T-helper 9 cell (primary cell): ENCODE measurements around the gene SPAG9.

Experiments
- DNase-seq: peaks from one replicate; pipeline ENCODE4 v3.0.0-alpha.2; 2020

The SPAG9 gene

GRCh38 chr17:50935221-50935995 is 185.3 kb downstream of the SPAG9 start:
- DNase-seq, result no peak

- no peak for DNase-seq
Observed at GRCh38 chr17:50934672-50935220, 185.9 kb downstream of the SPAG9 start.

GRCh38 chr17:50934161-50934560 is 186.5 kb downstream of the SPAG9 start:
- no peak for DNase-seq

GRCh38 chr17:50931144-50931908 is 189.3 kb downstream of the SPAG9 start:
- DNase-seq, result peak; percentile 19

- no peak for DNase-seq
Observed at GRCh38 chr17:50928646-50929045, 192.0 kb downstream of the SPAG9 start.

GRCh38 chr17:50927287-50927686 is 193.4 kb downstream of the SPAG9 start:
- no peak for DNase-seq

GRCh38 chr17:50926523-50926922 is 194.1 kb downstream of the SPAG9 start:
- DNase-seq, result no peak

GRCh38 chr17:50925296-50925891 is 195.3 kb downstream of the SPAG9 start:
- no peak for DNase-seq

GRCh38 chr17:50924800-50925199 is 195.9 kb downstream of the SPAG9 start:
- DNase-seq, result no peak

GRCh38 chr17:50924300-50924699 is 196.4 kb downstream of the SPAG9 start:
- no peak for DNase-seq

GRCh38 chr17:50923611-50924010 is 197.1 kb downstream of the SPAG9 start:
- DNase-seq, result no peak

GRCh38 chr17:50922721-50923405 is 197.8 kb downstream of the SPAG9 start:
- no peak for DNase-seq

- no peak for DNase-seq
Observed at GRCh38 chr17:50922107-50922506, 198.6 kb downstream of the SPAG9 start.

GRCh38 chr17:50920891-50921586 is 199.6 kb downstream of the SPAG9 start:
- no peak for DNase-seq

GRCh38 chr17:50920041-50920410 is 200.6 kb downstream of the SPAG9 start:
- no peak for DNase-seq

GRCh38 chr17:50919321-50920040 is 201.2 kb downstream of the SPAG9 start:
- peak; percentile 85 for DNase-seq

- peak; percentile 26 for DNase-seq
Observed at GRCh38 chr17:50918933-50919296, 201.8 kb downstream of the SPAG9 start.

- DNase-seq, result no peak
Observed at GRCh38 chr17:50918071-50918932, 202.4 kb downstream of the SPAG9 start.

- no peak for DNase-seq
Observed at GRCh38 chr17:50917418-50917743, 203.3 kb downstream of the SPAG9 start.

GRCh38 chr17:50916708-50917417 is 203.8 kb downstream of the SPAG9 start:
- no peak for DNase-seq
